Esophagus squamous epithelium (tissue), 4 donors: ENCODE measurements around the gene NPAS2.

Source experiments
- POLR2A ChIP-seq, 4 donors: fragments of 450-650 bp; IDR thresholded peaks; one replicate each; pipeline ENCODE4 v1.6.1; 2017; ENCODE audit warnings: antibody characterized with exemption in 4 of 4, mild to moderate bottlenecking in 4 of 4, moderate library complexity in 3 of 4
- TF ChIP-seq, protein P1 (sequence below), 6 experiments: fragments of 450-650 bp in 4 of 6; fragments of 200-600 bp in 2 of 6; sonication (generic) in 2 of 6; IDR thresholded peaks; one replicate each; pipeline ENCODE4 v1.5.1; 2016 to 2019; ENCODE audit warnings: antibody characterized with exemption in 6 of 6, mild to moderate bottlenecking in 4 of 6, moderate library complexity in 4 of 6

DNA sequence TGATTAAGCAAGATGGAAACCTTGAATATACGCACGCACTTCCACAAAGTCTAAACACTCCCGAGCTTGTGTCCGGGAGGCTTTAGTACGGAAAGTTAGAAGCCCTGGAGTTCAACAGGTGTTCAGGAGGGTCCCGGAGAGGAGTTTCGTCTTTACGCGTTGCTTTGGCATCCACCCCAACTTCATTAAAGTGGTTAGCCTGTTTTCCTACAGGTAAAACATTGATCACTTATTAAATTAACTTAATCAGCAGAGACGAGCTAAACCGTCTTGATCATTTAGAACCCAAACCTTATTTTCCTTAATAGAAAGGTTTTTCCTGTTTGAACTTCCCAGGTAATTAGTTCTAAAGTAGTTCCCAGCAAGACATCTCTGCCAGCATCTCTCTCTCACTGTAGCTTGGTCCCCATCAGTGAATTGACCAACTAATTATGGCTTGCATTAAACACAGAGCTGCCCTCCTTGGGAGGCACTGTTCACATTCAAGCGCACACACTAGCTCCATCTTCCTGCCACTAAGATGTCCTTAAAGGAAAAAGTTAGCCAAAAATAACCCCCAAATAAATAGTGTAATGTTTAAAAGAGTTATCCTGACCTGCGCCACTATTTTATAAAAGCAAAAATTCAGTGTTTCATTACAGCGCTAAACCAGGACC is 1.4 kb downstream of the NPAS2 start:
- no peak for TF ChIP-seq POLR2A (IDR thresholded peaks at IDR 0.05)
- TF ChIP-seq, protein P1, sequence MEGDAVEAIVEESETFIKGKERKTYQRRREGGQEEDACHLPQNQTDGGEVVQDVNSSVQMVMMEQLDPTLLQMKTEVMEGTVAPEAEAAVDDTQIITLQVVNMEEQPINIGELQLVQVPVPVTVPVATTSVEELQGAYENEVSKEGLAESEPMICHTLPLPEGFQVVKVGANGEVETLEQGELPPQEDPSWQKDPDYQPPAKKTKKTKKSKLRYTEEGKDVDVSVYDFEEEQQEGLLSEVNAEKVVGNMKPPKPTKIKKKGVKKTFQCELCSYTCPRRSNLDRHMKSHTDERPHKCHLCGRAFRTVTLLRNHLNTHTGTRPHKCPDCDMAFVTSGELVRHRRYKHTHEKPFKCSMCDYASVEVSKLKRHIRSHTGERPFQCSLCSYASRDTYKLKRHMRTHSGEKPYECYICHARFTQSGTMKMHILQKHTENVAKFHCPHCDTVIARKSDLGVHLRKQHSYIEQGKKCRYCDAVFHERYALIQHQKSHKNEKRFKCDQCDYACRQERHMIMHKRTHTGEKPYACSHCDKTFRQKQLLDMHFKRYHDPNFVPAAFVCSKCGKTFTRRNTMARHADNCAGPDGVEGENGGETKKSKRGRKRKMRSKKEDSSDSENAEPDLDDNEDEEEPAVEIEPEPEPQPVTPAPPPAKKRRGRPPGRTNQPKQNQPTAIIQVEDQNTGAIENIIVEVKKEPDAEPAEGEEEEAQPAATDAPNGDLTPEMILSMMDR (IDR thresholded peaks at IDR 0.05), result no peak
